Lung (tissue), 12 donors: ENCODE results near the gene GFM2. TPM values are rescaled to one million over a fixed set of nuclear protein-coding genes. Genes with fewer than 3 reads are reported as not detected.

ENCODE experiments used
- ATAC-seq: fragments of 200-7000 bp; cut with Tn5 transposase; one replicate; pipeline ENCODE4 v1.9.1; 2020; ENCODE audit warnings: moderate number of reproducible peaks; ENCODE audit not compliant: insufficient read depth, low FRiP score
- DNase-seq, 3 donors: peaks; one replicate each; pipeline ENCODE4 v3.0.0-alpha.2; 2013 to 2017
- H3K27ac ChIP-seq, 2 donors: one replicate each; pipeline ENCODE4 v1.5.1; 2013; ENCODE audit warnings: mild to moderate bottlenecking in 2 of 2, moderate library complexity in 2 of 2, control low read depth in 1 of 2, inconsistent platforms in 1 of 2, low read depth in 1 of 2, low read length in 1 of 2
- H3K27me3 ChIP-seq, 3 donors: one replicate each; pipeline ENCODE4 v1.5.1; 2013; ENCODE audit warnings: low read length in 2 of 3; ENCODE audit not compliant: control insufficient read depth in 3 of 3, insufficient read depth in 3 of 3
- H3K36me3 ChIP-seq, 4 donors: one replicate each; pipeline ENCODE4 v1.5.1; 2013; ENCODE audit warnings: low read length in 4 of 4, mild to moderate bottlenecking in 1 of 4, moderate library complexity in 1 of 4; ENCODE audit not compliant: control insufficient read depth in 4 of 4, insufficient read depth in 4 of 4
- H3K4me1 ChIP-seq, 5 donors: one replicate each; pipeline ENCODE4 v1.5.1; 2013; ENCODE audit warnings: low read length in 5 of 5, mild to moderate bottlenecking in 2 of 5, moderate library complexity in 1 of 5; ENCODE audit not compliant: control insufficient read depth in 5 of 5, insufficient read depth in 5 of 5
- H3K4me3 ChIP-seq: one replicate; pipeline ENCODE4 v1.5.1; 2013; ENCODE audit warnings: mild to moderate bottlenecking, control low read depth, moderate library complexity
- H3K9ac ChIP-seq, 2 donors: one replicate each; pipeline ENCODE4 v1.5.1; 2013; ENCODE audit warnings: low read length in 2 of 2, control low read depth in 1 of 2; ENCODE audit not compliant: insufficient read depth in 1 of 2
- H3K9me3 ChIP-seq, 4 donors: one replicate each; pipeline ENCODE4 v1.5.1; 2013; ENCODE audit warnings: low read length in 3 of 4, mild to moderate bottlenecking in 1 of 4, moderate library complexity in 1 of 4; ENCODE audit not compliant: control insufficient read depth in 4 of 4, insufficient read depth in 3 of 4
- CTCF ChIP-seq: IDR thresholded peaks from 2 replicates; pipeline ENCODE4 v1.5.1; 2012; ENCODE audit warnings: mild to moderate bottlenecking; ENCODE audit errors: control extremely low read depth, extremely low read depth
- WGBS, 2 donors: extraction: QIAGEN DNeasy Blood & Tissue Kit; methylation state at CpG; one replicate each; pipeline ENCODE4 v1.1.7; 2013; 5-methylcytosine and 5-hydroxymethylcytosine counted together
- polyA plus RNA-seq, 2 donors: library from polyadenylated mRNA; stranded (reverse); fragments of 200-250 nt; gene quantifications; one replicate each; pipeline ENCODE4 v1.2.1, GENCODE V29; 2013
- total RNA-seq, 2 donors: library from RNA; depleted of rRNA in 1 of 2; stranded (reverse); fragments of >200 nt in 1 of 2; gene quantifications; one replicate each; pipeline ENCODE4 v1.2.1, GENCODE V29; 2014 to 2021
- donor health status: control.
- donor health status: control.
- donor health status: Bipolar disorder and iron deficiency.
- donor health status: healthy.
- donor health status: DM: yes; HTN: yes; CAD: no.

Gene GFM2
- total and polyA plus RNA-seq, 4 donors = 13.0 to 45.7 (median 21.5) TPM

GRCh38 chr5:74786851-74787250 lies 19.9 kb upstream of the GFM2 start:
- no peak for TF ChIP-seq CTCF
- Histone ChIP-seq H3K27ac (no peak overlapping the region), H3K4me1 (peaks cover 0 to 2% (median 0%) of the 10 kb centered on the region in 5 donors), H3K27me3 (no peaks in the 10 kb centered on the region), H3K36me3 (no peaks in the 10 kb centered on the region), H3K4me3 (no peak overlapping the region), H3K9ac (no peak overlapping the region), H3K9me3 (no peaks in the 10 kb centered on the region)
- ATAC-seq (no peak), DNase-seq (no peak)
- WGBS, 2 donors = 92 to 93% methylated on average over 6 of the region's 6 CpGs

GRCh38 chr5:74778609-74779008 lies 11.7 kb upstream of the GFM2 start:
- H3K9me3 ChIP-seq = no peaks in the 10 kb centered on the region
- no peak for ATAC-seq
- H3K9ac ChIP-seq = no peak overlapping the region
- H3K4me3 ChIP-seq = no peak overlapping the region
- peaks cover 7 to 15% (median 10%) of the 10 kb centered on the region in 4 donors for H3K36me3 ChIP-seq
- 91 to 93% methylated on average over 2 of the region's 2 CpGs for WGBS, 2 donors
- DNase-seq = no peak
- H3K27me3 ChIP-seq = no peaks in the 10 kb centered on the region
- no peak for TF ChIP-seq CTCF
- no peak overlapping the region for H3K27ac ChIP-seq
- H3K4me1 ChIP-seq = no peaks in the 10 kb centered on the region

- Histone ChIP-seq H3K36me3 (peaks cover 9 to 28% (median 25%) of the 10 kb centered on the region in 4 donors), H3K27me3 (no peaks in the 10 kb centered on the region), H3K4me1 (peaks cover 0 to 9% (median 7%) of the 10 kb centered on the region in 5 donors), H3K9me3 (no peaks in the 10 kb centered on the region), H3K27ac (no peak overlapping the region), H3K9ac (no peak overlapping the region), H3K4me3 (no peak overlapping the region)
- DNase-seq (peak in 1 of 3 donors; percentile 4), ATAC-seq (peak; percentile 27)
- WGBS, 2 donors = 74 to 81% methylated on average over 7 of the region's 7 CpGs
- TF ChIP-seq CTCF = no peak
Measured at GRCh38 chr5:74772359-74772758, 5.4 kb upstream of the GFM2 start.

- peak overlapping the region; percentile 63 to 85 for H3K9ac ChIP-seq
- DNase-seq = peak in 1 of 3 donors; percentile 61
- 0% methylated on average over 9 of the region's 9 CpGs for WGBS, 2 donors
- TF ChIP-seq CTCF = no peak
- peaks cover 1 to 15% (median 10%) of the 10 kb centered on the region in 4 donors for H3K36me3 ChIP-seq
- ATAC-seq = no peak
- H3K4me3 ChIP-seq = peak overlapping the region; percentile 94
- peaks cover 4 to 20% (median 7%) of the 10 kb centered on the region in 5 donors for H3K4me1 ChIP-seq
- no peaks in the 10 kb centered on the region for H3K9me3 ChIP-seq
- no peaks in the 10 kb centered on the region for H3K27me3 ChIP-seq
- H3K27ac ChIP-seq = peak overlapping the region; percentile 54 to 92
Measured at GRCh38 chr5:74767579-74767913, 629 bp upstream of the GFM2 start.
